K562 (cell line): Measurements from ENCODE around the gene PCDH9. TPM values are rescaled to one million over a fixed set of nuclear protein-coding genes. Genes with fewer than 3 reads are reported as not detected.

Source experiments
- ATAC-seq: fragments of 200-7000 bp; cut with Tn5 transposase; 3 replicates; pipeline ENCODE4 v1.9.1; 2020; ENCODE audit warnings: moderate library complexity
- BruUV-seq: library from RNA; stranded (reverse); fragments of 400-500 nt; replicated peaks from 2 replicates; lab custom pipeline; 2021; lab: Mats Ljungman, UMichigan
- CTCF ChIA-PET: fragments of 300-600 bp; formaldehyde crosslinking; extraction: SDS; loops from one replicate; lab custom pipeline; 2021; ENCODE audit warnings: low intra/inter-chr PET ratio; lab: Yijun Ruan, JAX
- POLR2A ChIA-PET: fragments of 300-600, 350-650 bp; sonication (Branson Sonifier 250); formaldehyde crosslinking; extraction: SDS; loops from one replicate; lab custom pipeline; 2021; ENCODE audit warnings: antibody characterized with exemption, inconsistent platforms; lab: Yijun Ruan, JAX
- DNase-seq, 4 experiments: peaks; one replicate each; pipeline versions ENCODE4 v3.0.0 to v3.0.0-alpha.2; 2011 to 2018; ENCODE audit warnings: low spot score in 3 of 4, mixed read lengths in 3 of 4; ENCODE audit errors: extremely low read depth in 1 of 4
- FAIRE-seq: peaks from 2 replicates; lab custom pipeline; 2011; peaks lifted over from hg19 to GRCh38; lab: Jason Lieb, UNC
- H2AFZ ChIP-seq: 2 replicates; pipeline ENCODE4 v1.6.0; 2011; ENCODE audit warnings: low read depth, low read length, control low read depth, inconsistent platforms
- H3K27ac ChIP-seq: fragments of 200-600 bp; 3 replicates; pipeline ENCODE4 v1.8.0; 2011; ENCODE audit warnings: low read depth, mild to moderate bottlenecking, control low read depth, inconsistent platforms, low read length, moderate library complexity, mixed read lengths; ENCODE audit errors: extremely low read depth
- H3K27me3 ChIP-seq, 2 experiments: fragments of 300-600 bp in 1 of 2; 2 replicates in 1 of 2; 3 replicates in 1 of 2; pipeline versions ENCODE4 v1.6.0 to v1.8.0; 2011; ENCODE audit warnings: inconsistent platforms in 2 of 2, low read length in 2 of 2, mild to moderate bottlenecking in 1 of 2, mixed read lengths in 1 of 2, moderate library complexity in 1 of 2; ENCODE audit not compliant: control insufficient read depth in 2 of 2, insufficient read depth in 2 of 2
- H3K36me3 ChIP-seq: fragments of 300-600 bp; 3 replicates; pipeline ENCODE4 v1.8.0; 2011; ENCODE audit warnings: mild to moderate bottlenecking, low read length, inconsistent platforms; ENCODE audit not compliant: control insufficient read depth, insufficient read depth
- H3K4me1 ChIP-seq, 2 experiments: fragments of 200-600 bp in 1 of 2; replicated peaks in 1 of 2; 2 replicates in 1 of 2; 3 replicates in 1 of 2; pipeline versions ENCODE4 v1.5.1 to v1.8.0; 2011; ENCODE audit warnings: inconsistent platforms in 2 of 2, low read length in 2 of 2, mild to moderate bottlenecking in 1 of 2, mixed read lengths in 1 of 2, moderate library complexity in 1 of 2; ENCODE audit not compliant: control insufficient read depth in 2 of 2, insufficient read depth in 2 of 2
- H3K4me2 ChIP-seq: 2 replicates; pipeline ENCODE4 v1.6.1; 2011; ENCODE audit warnings: low read length, control low read depth, inconsistent platforms, mixed read lengths; ENCODE audit not compliant: insufficient read depth
- H3K4me3 ChIP-seq: fragments of 200-600 bp; sonication (generic), shearing (Covaris generic); 2 replicates; pipeline ENCODE4 v1.5.1; 2016; ENCODE audit warnings: control low read depth, inconsistent platforms
- H3K79me2 ChIP-seq: fragments of 200-600 bp; 3 replicates; pipeline ENCODE4 v1.8.0; 2011; ENCODE audit warnings: low read length, inconsistent platforms; ENCODE audit not compliant: control insufficient read depth, insufficient read depth
- H3K9ac ChIP-seq, 2 experiments: 2 replicates each; pipeline versions ENCODE4 v1.6.0 to v1.6.1; 2011; ENCODE audit warnings: low read depth in 2 of 2, low read length in 2 of 2, control low read depth in 1 of 2, inconsistent platforms in 1 of 2, mild to moderate bottlenecking in 1 of 2, mixed read lengths in 1 of 2; ENCODE audit not compliant: insufficient read depth in 1 of 2
- H3K9me1 ChIP-seq: one replicate; pipeline ENCODE4 v1.6.0; 2011; ENCODE audit warnings: inconsistent platforms, mild to moderate bottlenecking, low read length, moderate library complexity; ENCODE audit not compliant: control insufficient read depth, insufficient read depth
- H3K9me3 ChIP-seq: replicated peaks from 2 replicates; pipeline ENCODE4 v1.5.1; 2011; ENCODE audit warnings: low read depth, low read length, inconsistent platforms; ENCODE audit not compliant: control insufficient read depth, insufficient read depth
- H4K20me1 ChIP-seq: replicated peaks from 2 replicates; pipeline ENCODE4 v1.6.1; 2011; ENCODE audit warnings: low read length, inconsistent platforms, mixed read lengths; ENCODE audit not compliant: control insufficient read depth, insufficient read depth
- KHSRP ChIP-seq: fragments of 450-650 bp; IDR thresholded peaks from 2 replicates; pipeline ENCODE4 v1.6.1; 2017
- MECOM ChIP-seq: fragments of 250-450 bp; sonication (Bioruptor Pico); IDR thresholded peaks from 2 replicates; pipeline ENCODE4 v1.8.0; 2022; ENCODE audit warnings: inconsistent platforms
- RNF219 ChIP-seq: fragments of 250-450 bp; sonication (Bioruptor Pico); IDR thresholded peaks from 2 replicates; pipeline ENCODE4 v1.5.0; 2022; ENCODE audit warnings: mild to moderate bottlenecking
- WGBS: fragments of 100-300 bp; shearing (Covaris generic); methylation state at CpG from one replicate; pipeline ENCODE4 v1.1.6; 2016; ENCODE audit warnings: low coverage, mixed read lengths; ENCODE audit not compliant: insufficient coverage; ENCODE audit errors: missing lambda C conversion rate; 5-methylcytosine and 5-hydroxymethylcytosine counted together
- in situ Hi-C: fragments of 300-500 bp; cut with MboI; formaldehyde crosslinking; loops from 4 replicates; pipeline ENCODE4 v1.15.0; 2018; ENCODE audit warnings: inconsistent platforms, mixed read lengths
- intact Hi-C: fragments of 100-400 bp; cut with micrococcal nuclease; formaldehyde crosslinking; loops from 2 replicates; pipeline ENCODE4 v1.14.2; 2022
- polyA plus RNA-seq, 8 experiments: library from polyadenylated mRNA; depleted of rRNA in 4 of 8; stranded (reverse) in 5 of 8; unstranded in 3 of 8; fragments of >200 nt; fragmentation: Nextera tagmentation in 2 of 8; fragmentation: Illumina TruSeq in 1 of 8; extraction: Ambion mirVana in 2 of 8; extraction: Trizol in 1 of 8; gene quantifications; 2 replicates each; pipeline versions ENCODE4 v1.2.1 to v1.2.3, GENCODE V29; 2011 to 2014; ENCODE audit warnings: inconsistent platforms in 1 of 8, missing spikeins in 1 of 8
- total RNA-seq, 7 experiments: library from RNA; depleted of rRNA in 6 of 7; stranded (reverse); fragments of >200 nt in 6 of 7; fragmentation: Illumina TruSeq in 2 of 7; extraction: Trizol in 2 of 7; gene quantifications; 2 replicates each; pipeline versions ENCODE4 v1.2.1 to v1.2.3, GENCODE V29; 2011 to 2021; ENCODE audit warnings: low replicate concordance in 1 of 7

PCDH9 gene
- total and polyA plus RNA-seq, 9 of the 15 experiments (the other 6 are each of a cell fraction or from before 2014, with no cell fraction given), result 1.1 to 6.7 (median 4.9) TPM

GRCh38 chr13:67080351-67080750 lies 149.8 kb downstream of the PCDH9 start:
- CTCF ChIA-PET, result no interaction called here

More at GRCh38 chr13:67080351-67080750, 149.8 kb downstream of the PCDH9 start:
- POLR2A ChIA-PET, result no interaction called here
- Histone ChIP-seq H3K9me3 (no peaks in the 10 kb centered on the region), H3K4me1 (peaks cover 0 to 2% of the 10 kb centered on the region in 2 experiments; a peak in 1 of 5 replicates), H3K9me1 (peaks cover 4% of the 10 kb centered on the region), H3K9ac (no peak overlapping the region), H3K4me2 (no peak overlapping the region), H3K4me3 (no peak overlapping the region), H4K20me1 (no peaks in the 10 kb centered on the region), H3K27ac (no peak overlapping the region), H3K27me3 (no peaks in the 10 kb centered on the region), H3K36me3 (no peaks in the 10 kb centered on the region), H3K79me2 (0 out of 3 replicates have a peak, but pooled peaks cover 2% of the 10 kb centered on the region), H2AFZ (no peak overlapping the region)
- intact Hi-C loops (no loop called here), in situ Hi-C loops (no loop called here)
- no peak for TF ChIP-seq RNF219 (CRISPR knock-in tag)
- no peak for TF ChIP-seq MECOM (CRISPR knock-in tag)
- no peak for TF ChIP-seq KHSRP
- DNase-seq (no peak), FAIRE-seq (no peak), ATAC-seq (no peak)
- no TSS peak for BruUV-seq
- 47% methylated on average over 2 of the region's 2 CpGs for WGBS
